Glutamatergic neuron (in vitro differentiated cells): ENCODE measurements around the gene PDE8B. TPM values are rescaled to one million over a fixed set of nuclear protein-coding genes. Genes with fewer than 3 reads are reported as not detected.

Experiments
- DNase-seq: peaks from one replicate; pipeline ENCODE4 v3.0.0; 2022
- H3K27ac Mint-ChIP-seq: one replicate; pipeline ENCODE4 v1.8.0; 2020; ENCODE audit warnings: mild to moderate bottlenecking, mixed read lengths, inconsistent platforms; ENCODE audit not compliant: unreplicated experiment
- H3K27me3 Mint-ChIP-seq: one replicate; pipeline ENCODE4 v1.8.0; 2020; ENCODE audit warnings: mild to moderate bottlenecking, moderate library complexity, mixed read lengths, inconsistent platforms; ENCODE audit not compliant: unreplicated experiment
- H3K36me3 Mint-ChIP-seq: one replicate; pipeline ENCODE4 v1.8.0; 2020; ENCODE audit warnings: mild to moderate bottlenecking, mixed read lengths, inconsistent platforms; ENCODE audit not compliant: unreplicated experiment
- H3K4me1 Mint-ChIP-seq: one replicate; pipeline ENCODE4 v1.8.0; 2020; ENCODE audit warnings: mild to moderate bottlenecking, low read depth, mixed read lengths, inconsistent platforms; ENCODE audit not compliant: unreplicated experiment
- H3K4me3 Mint-ChIP-seq: one replicate; pipeline ENCODE4 v1.8.0; 2020; ENCODE audit warnings: mild to moderate bottlenecking, mixed read lengths, inconsistent platforms; ENCODE audit not compliant: unreplicated experiment
- H3K9me3 Mint-ChIP-seq: one replicate; pipeline ENCODE4 v1.8.0; 2020; ENCODE audit warnings: mild to moderate bottlenecking, moderate library complexity, mixed read lengths, inconsistent platforms; ENCODE audit not compliant: unreplicated experiment
- total RNA-seq: library from RNA; stranded (reverse); fragmentation: NEBNext Ultra II Directional; extraction: Animal tissue kit (Norgen Biotek cat#: 25700); gene quantifications from one replicate; pipeline ENCODE4 v1.2.1, GENCODE V29; 2021; ENCODE audit not compliant: unreplicated experiment
- TF ChIP-seq, protein P1 (sequence below): fragments of 200-600 bp; sonication (generic); IDR thresholded peaks from one replicate; pipeline ENCODE4 v1.5.0; 2021; ENCODE audit not compliant: partially characterized antibody, unreplicated experiment

Gene PDE8B
- total RNA-seq, 1 donor from 2014 or later: 1.1 TPM

DNA sequence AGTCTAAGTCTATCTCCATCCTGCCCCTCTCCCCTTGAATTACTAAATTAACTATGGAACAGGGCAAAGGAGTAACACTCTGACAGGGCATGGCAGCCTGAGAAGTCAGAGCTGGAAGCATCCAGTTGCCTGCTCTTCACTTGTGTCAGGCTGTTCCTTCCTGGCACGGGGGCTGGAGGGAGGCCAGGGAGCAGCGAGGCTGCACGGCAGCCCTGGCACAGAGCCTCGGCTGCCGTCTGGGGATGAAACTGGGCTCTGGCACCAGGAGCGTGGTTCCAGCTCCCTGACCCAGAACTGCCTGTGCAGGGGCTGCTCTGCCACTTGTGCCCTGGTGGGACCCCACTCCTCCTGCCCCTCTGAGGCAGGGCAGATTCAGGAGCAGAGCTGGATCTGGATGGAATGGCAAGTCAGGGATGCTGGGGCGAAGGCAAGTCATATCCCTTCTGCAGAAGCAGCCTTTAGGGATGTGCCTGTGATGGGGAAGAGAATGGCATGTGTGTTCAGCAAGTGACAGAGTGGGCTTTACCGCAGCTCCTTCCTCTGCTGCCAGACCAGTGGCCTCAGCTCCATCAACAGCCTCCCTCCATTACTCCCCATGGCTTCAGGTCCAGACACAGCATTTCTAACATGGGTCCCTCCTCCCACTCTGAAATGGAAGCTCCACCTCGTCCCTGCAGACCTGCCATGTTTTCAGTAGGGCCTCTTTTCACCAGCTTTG lies 42.2 kb upstream of the PDE8B start:
- Mint-ChIP-seq H3K4me3 (no peak overlapping the region), H3K27ac (no peak overlapping the region), H3K9me3 (no peaks in the 10 kb centered on the region), H3K36me3 (no peaks in the 10 kb centered on the region), H3K4me1 (no peaks in the 10 kb centered on the region), H3K27me3 (peaks cover 1% of the 10 kb centered on the region)
- TF ChIP-seq, protein P1, sequence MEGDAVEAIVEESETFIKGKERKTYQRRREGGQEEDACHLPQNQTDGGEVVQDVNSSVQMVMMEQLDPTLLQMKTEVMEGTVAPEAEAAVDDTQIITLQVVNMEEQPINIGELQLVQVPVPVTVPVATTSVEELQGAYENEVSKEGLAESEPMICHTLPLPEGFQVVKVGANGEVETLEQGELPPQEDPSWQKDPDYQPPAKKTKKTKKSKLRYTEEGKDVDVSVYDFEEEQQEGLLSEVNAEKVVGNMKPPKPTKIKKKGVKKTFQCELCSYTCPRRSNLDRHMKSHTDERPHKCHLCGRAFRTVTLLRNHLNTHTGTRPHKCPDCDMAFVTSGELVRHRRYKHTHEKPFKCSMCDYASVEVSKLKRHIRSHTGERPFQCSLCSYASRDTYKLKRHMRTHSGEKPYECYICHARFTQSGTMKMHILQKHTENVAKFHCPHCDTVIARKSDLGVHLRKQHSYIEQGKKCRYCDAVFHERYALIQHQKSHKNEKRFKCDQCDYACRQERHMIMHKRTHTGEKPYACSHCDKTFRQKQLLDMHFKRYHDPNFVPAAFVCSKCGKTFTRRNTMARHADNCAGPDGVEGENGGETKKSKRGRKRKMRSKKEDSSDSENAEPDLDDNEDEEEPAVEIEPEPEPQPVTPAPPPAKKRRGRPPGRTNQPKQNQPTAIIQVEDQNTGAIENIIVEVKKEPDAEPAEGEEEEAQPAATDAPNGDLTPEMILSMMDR: no peak
- DNase-seq: no peak

DNA sequence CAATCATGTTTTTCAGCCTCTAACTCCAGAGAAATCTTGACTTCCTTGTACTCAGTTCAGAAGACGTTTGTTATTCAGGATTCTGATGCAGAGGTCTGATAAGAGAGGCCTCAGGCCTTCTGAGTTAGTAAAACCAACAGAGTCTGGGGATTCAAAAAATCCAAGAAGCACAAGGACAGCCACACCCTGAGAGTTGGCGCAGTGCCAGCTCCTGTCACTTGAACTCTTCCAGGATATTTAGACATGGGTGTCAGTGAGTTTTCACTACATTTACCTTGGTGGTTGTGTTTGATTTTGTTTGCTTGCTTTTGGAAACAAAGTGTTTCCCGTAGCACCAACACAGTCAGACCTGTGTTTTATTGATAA lies 41.6 kb upstream of the PDE8B start:
- Mint-ChIP-seq H3K9me3 (no peaks in the 10 kb centered on the region), H3K4me3 (no peak overlapping the region), H3K27me3 (peaks cover 1% of the 10 kb centered on the region), H3K4me1 (no peaks in the 10 kb centered on the region), H3K27ac (no peak overlapping the region), H3K36me3 (no peaks in the 10 kb centered on the region)
- DNase-seq: no peak
- TF ChIP-seq, protein P1: no peak

DNA sequence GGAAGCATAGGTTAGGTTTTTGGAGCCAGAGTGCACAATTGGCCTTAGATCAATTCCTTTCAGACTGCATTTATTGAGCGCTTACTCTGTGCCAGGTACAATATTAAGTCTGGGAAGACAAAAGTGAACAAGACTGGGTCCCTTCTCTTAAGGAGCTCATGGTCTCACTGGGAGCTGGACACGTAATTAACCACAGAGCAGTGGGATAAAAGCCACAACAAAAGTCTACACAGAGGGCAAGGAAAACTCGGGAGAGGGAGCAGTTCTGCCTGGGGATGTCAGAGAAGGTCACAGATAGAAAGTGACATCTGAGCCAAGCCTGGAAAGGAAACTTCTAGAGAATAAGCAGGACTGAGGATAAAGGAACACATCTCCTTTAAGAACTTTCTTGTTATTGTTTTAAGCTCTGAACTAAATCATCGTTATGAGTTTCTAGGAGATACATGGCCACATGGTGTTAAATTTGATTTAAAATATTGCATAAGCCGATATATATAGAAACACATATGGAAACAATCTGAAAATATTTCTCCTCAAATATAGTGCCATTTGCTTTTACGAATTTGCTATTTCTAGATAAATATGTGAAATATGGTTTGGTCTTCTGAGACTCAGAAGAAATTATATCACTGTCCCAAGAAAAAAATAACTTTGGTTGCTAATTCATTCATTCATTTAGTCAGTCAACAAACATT lies 40.1 kb upstream of the PDE8B start:
- Mint-ChIP-seq H3K36me3 (no peaks in the 10 kb centered on the region), H3K27me3 (peaks cover 1% of the 10 kb centered on the region), H3K9me3 (no peaks in the 10 kb centered on the region), H3K27ac (no peak overlapping the region), H3K4me3 (no peak overlapping the region), H3K4me1 (no peaks in the 10 kb centered on the region)
- TF ChIP-seq, protein P1: no peak
- DNase-seq: no peak

DNA sequence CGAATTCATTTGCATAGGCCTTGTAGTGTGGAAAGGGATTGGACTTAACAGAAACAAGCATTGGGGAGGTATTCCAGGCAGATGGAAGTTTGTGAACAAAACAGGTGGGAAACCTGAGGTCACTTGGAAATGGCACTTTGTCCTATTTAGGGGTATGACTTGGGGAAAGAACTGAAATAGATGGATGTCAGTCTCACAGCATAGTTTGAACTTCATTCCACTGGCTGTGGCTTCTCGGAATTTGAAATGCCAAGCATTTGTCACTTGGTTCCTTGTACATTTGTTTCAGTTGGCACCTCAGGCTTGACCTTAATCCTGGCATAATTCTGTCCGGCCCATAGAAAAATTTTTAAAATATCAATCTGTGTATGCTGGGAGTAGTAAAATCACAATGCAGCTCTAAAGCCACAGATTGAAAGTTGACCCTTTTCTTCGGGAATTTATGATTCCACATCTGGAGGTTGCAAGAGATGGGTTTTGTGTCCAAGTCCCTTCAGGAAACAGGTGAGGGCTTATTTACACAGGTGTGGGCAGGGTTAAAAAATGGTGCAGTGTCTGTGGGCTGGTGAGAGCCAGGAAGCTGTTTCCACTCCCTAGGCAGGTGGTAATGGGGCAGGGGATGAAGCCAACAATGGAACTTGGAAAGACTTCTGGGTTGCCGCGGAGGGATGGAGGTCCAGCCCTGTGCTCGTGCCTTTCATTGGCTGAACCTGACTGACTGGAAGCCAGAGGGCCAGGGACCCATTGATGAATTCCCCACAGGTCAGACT lies 39.2 kb upstream of the PDE8B start:
- Mint-ChIP-seq H3K4me3 (no peak overlapping the region), H3K9me3 (no peaks in the 10 kb centered on the region), H3K4me1 (no peaks in the 10 kb centered on the region), H3K27ac (no peak overlapping the region), H3K36me3 (no peaks in the 10 kb centered on the region), H3K27me3 (peaks cover 1% of the 10 kb centered on the region)
- no peak for DNase-seq
- TF ChIP-seq, protein P1: no peak
